Activated CD4-positive, alpha-beta T cell treated with anti-CD3 and anti-CD28 coated beads, Interleukin-2, Interleukin-4, amounts not matched to agents 100 ng/mL and 50 ng/mL, durations not matched to agents 16 hours and 8 hours (primary cell): Measurements from ENCODE around the gene TMEM229A.
"Not testable (repeated sequence)": the region's sequence is repeated elsewhere in the genome, so short reads cannot be mapped to it uniquely, and the experiment has no call there.

ENCODE experiments used
- DNase-seq: peaks from one replicate; pipeline ENCODE4 v3.0.0-alpha.2; 2020; ENCODE audit warnings: low spot score

Gene TMEM229A

GRCh38 chr7:124032369-124033094 is at the start of gene TMEM229A:
TSS of gene TMEM229A (minus strand) at chr7:124033067. CDS start at chr7:124033003, 64 bp downstream.
- no peak for DNase-seq

DNA sequence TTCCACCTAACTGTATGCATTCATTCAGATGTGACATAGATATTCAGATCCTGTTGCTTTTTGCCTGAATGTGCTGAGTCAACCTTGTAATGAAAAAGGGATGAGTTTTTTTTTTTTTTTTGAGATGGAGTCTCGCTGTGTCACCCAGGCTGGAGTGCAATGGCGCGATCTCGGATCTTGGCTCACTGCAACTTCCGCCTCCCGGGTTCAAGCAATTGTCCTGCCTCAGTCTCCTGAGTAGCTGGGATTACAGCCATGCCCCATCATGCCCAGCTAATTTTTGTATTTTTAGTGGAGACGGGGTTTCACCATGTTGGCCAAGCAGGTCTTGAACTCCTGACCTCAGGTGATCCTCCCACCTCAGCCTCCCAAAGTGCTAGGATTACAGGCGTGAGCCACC is 49.4 kb upstream of the TMEM229A start:
- not testable (repeated sequence) for DNase-seq

- DNase-seq = no peak
These were observed 44.7 kb upstream of the TMEM229A start for GRCh38 chr7:124077546-124077945.

DNA sequence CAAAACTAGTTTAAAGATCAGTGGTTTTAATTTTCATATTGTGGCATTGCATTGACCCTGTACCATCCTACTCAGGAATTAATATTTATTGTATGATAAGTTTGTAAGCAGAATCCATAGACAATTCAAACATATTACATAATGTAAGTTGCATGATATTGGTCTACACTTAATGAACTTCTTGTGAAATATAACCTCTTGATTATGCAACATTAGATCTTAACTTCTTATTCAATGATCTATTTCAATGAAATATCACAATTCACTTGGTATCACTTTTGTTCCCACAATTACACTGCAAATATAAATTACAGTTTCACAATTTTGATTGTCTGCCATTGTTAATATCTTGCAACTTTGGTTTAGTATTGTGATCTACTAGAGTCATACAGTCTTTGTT is 44.0 kb upstream of the TMEM229A start:
- DNase-seq = no peak

- no peak for DNase-seq
These were observed 41.1 kb upstream of the TMEM229A start for GRCh38 chr7:124074007-124074406.

GRCh38 chr7:124073310-124073645 is 40.4 kb upstream of the TMEM229A start:
- no peak for DNase-seq

DNA sequence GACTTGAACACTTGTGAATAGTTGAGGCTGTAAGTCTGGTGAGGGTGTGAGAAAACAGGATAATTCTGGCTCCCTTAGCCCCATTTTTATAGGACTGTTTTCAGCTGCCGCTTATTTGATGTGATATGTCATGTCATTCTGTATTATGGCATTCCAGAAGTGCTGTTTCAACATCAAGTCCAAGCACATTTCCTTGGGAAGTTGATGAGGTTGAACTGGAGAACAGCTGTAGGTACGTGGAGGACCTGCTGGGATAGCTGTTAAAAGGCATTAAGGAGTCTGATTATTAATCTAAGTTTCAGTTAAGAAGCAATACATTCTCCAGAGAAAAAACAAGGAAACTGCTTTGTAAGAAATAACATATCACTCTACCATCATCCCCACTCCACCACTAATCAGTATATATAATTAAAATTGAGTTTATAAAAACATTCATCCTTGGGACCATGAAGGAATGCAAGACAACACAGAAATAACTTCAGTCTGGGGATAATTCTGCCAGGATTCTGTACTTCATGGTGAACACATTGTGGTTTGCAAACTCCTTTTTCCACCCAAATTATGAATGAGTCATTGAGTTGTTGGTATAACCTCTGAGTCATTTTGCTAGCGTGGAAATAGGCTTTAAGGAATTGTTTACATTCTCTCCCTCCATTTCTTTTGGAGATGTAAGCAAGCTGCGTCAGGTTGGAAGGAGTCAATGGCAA is 39.9 kb upstream of the TMEM229A start:
- DNase-seq = no peak

- no peak for DNase-seq
These were observed 39.0 kb upstream of the TMEM229A start for GRCh38 chr7:124071843-124072242.

- no peak for DNase-seq
These were observed 29.3 kb upstream of the TMEM229A start for GRCh38 chr7:124062171-124062570.

DNA sequence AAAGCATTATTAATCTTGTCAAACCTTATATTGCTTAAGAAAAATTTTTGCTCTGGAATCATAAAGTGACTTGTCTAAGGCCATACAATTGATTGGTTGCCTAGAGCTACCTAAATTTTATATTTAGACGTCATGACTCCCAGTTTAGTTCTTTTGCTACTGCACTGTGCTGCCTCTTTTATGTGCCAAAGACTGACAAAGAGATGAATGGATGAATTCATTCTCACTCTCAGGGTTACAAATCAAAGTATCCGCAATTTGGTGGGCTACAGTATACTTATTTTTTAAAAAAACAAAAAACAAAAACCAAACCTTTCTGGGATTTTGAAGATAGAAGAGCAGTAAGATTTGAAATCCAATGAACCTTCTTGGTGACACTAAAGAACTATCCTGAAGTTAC is 27.7 kb upstream of the TMEM229A start:
- no peak for DNase-seq

DNA sequence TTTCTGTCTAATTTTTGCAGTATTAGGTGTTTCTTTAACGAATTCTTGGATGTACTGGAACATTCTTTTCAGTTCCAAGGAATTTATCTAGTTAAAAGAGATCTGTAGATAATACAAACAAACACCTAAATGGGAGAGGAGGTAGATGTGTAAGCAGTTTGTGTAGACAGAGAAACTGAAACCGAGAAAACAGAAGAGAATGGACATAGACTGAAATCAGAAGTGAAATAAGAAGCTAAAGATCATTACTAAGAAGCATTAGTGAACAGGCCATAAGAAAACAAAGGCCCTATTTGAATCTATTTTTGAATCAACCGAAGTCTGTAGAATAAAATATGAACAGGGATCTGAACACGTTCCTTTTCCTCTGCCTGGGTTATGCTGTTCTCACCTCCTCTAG is 26.5 kb upstream of the TMEM229A start:
- no peak for DNase-seq

- no peak for DNase-seq
These were observed 25.6 kb upstream of the TMEM229A start for GRCh38 chr7:124058515-124058914.

GRCh38 chr7:124057872-124058271 is 25.0 kb upstream of the TMEM229A start:
- no peak for DNase-seq

DNA sequence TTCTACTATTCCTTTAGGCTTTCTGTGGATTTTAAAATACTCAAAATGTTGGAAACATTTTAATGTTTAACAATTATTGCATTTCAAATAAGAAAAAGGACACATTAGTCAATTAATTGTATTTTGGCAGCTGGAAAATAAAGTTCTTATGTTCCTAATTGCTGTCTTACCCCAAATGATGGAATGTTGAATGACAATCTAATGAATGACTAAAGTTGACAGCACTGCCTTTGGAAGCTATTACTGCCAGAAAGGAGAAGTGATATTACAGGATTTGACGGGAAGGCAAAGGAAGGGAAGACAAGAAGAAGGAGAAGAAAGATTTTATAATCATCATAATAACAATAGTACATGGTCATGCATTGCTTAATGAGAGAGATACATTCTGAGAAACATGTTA is 23.4 kb upstream of the TMEM229A start:
- no peak for DNase-seq

- no peak for DNase-seq
These were observed 19.0 kb upstream of the TMEM229A start for GRCh38 chr7:124051681-124052377.

- no peak for DNase-seq
These were observed 10.0 kb upstream of the TMEM229A start for GRCh38 chr7:124042826-124043225.

GRCh38 chr7:124041439-124041838 is 8.6 kb upstream of the TMEM229A start:
- DNase-seq = no peak

GRCh38 chr7:124037902-124038301 is 5.0 kb upstream of the TMEM229A start:
- DNase-seq = not testable (repeated sequence)

- no peak for DNase-seq
These were observed 2.8 kb upstream of the TMEM229A start for GRCh38 chr7:124035706-124036105.

- DNase-seq = no peak
These were observed 1.9 kb upstream of the TMEM229A start for GRCh38 chr7:124034754-124035100.

DNA sequence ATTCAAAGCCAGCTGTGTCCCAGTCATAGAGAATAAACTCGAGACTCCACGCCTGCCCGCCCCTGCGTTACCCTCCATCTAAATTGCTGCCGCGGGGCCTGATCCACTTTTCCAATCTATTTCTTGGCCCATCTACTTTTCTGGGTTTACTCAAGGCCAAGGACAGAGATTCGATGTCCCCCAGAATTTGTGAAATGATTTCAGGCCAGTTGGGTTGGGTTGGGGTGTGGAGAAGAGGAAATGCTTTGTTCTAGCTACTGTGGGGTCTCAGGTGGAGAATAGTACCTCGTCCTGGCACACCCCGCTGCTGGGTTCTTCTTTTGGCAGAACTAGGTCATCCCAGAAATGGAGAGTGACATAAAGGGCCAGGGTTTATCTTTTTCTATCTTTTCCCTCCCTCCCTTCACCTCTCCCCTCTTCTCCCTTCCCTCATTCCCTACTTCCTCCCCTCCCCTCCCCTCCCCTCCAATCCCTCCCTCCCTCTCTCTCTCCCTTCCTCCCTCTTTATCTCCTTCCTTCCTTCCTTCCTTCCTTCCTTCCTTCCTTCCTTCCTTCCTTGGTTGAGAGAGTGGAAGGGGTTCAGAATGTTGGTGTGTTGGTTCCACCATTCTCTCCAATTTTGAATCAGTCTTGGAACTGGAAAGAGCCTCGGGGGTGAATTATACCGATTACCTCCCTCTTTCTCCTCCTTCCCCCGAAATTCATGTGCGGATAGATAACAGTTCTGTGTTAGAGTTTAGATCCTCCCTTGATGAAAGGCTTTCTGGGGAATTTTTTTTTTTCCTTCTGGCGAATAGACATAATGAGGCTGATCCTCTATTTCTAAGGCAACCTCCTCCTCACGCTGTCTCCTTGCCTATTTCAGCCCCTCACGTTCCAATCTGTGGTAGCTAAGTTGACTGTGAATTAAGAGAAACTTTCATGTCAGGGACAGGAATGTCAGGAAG is 1.2 kb upstream of the TMEM229A start:
- DNase-seq = no peak
